GM19193 (cell line): ENCODE results near the gene GFPT2.

ENCODE experiments used
- POLR2A ChIP-seq: IDR thresholded peaks from 4 replicates; pipeline ENCODE4 v1.6.1; 2011; ENCODE audit not compliant: insufficient read depth, insufficient read length; ENCODE audit errors: extremely low read depth

The GFPT2 gene

GRCh38 chr5:180313677-180314505, 39.2 kb downstream of the GFPT2 start:
- peak; percentile 44 for TF ChIP-seq POLR2A

GRCh38 chr5:180311216-180311615, 41.9 kb downstream of the GFPT2 start:
- no peak for TF ChIP-seq POLR2A

- no peak for TF ChIP-seq POLR2A
Measured at GRCh38 chr5:180306796-180307195, 46.3 kb downstream of the GFPT2 start.

GRCh38 chr5:180305481-180305880, 47.7 kb downstream of the GFPT2 start:
- no peak for TF ChIP-seq POLR2A

- no peak for TF ChIP-seq POLR2A
Measured at GRCh38 chr5:180304431-180305375, 48.4 kb downstream of the GFPT2 start.

GRCh38 chr5:180304016-180304292, 49.2 kb downstream of the GFPT2 start:
- no peak for TF ChIP-seq POLR2A

- TF ChIP-seq POLR2A: no peak
Measured at GRCh38 chr5:180303226-180304015, 49.7 kb downstream of the GFPT2 start.

GRCh38 chr5:180302256-180302655, 50.9 kb downstream of the GFPT2 start:
- TF ChIP-seq POLR2A: no peak

GRCh38 chr5:180301253-180301652, 51.9 kb downstream of the GFPT2 start:
- no peak for TF ChIP-seq POLR2A

- TF ChIP-seq POLR2A: no peak
Measured at GRCh38 chr5:180299526-180299925, 53.6 kb downstream of the GFPT2 start.

GRCh38 chr5:180297587-180298282, 55.4 kb downstream of the GFPT2 start:
- no peak for TF ChIP-seq POLR2A

GRCh38 chr5:180296771-180297170, 56.4 kb downstream of the GFPT2 start:
- no peak for TF ChIP-seq POLR2A

GRCh38 chr5:180294913-180295555, 58.1 kb downstream of the GFPT2 start:
- TF ChIP-seq POLR2A: no peak

GRCh38 chr5:180294411-180294810, 58.7 kb downstream of the GFPT2 start:
- no peak for TF ChIP-seq POLR2A

- TF ChIP-seq POLR2A: peak; percentile 62
Measured at GRCh38 chr5:180291943-180292831, 60.9 kb downstream of the GFPT2 start, which contains the start of gene MAPK9. TSS of gene MAPK9 (minus strand) at chr5:180292083. CDS start at chr5:180280561, 11,522 bp downstream.
